ENCODE results near the gene PGAM5.
"Not testable (repeated sequence)": the region's sequence is repeated elsewhere in the genome, so short reads cannot be mapped to it uniquely, and the experiment has no call there.

Gene PGAM5

GRCh38 chr12:132689227-132689626, 21.4 kb upstream of the PGAM5 start:
- no peak for DNase-seq

GRCh38 chr12:132690112-132690511, 20.5 kb upstream of the PGAM5 start:
- DNase-seq: no peak

GRCh38 chr12:132692030-132692429, 18.6 kb upstream of the PGAM5 start:
- DNase-seq: not testable (repeated sequence)

- DNase-seq: not testable (repeated sequence)
These were observed 15.8 kb upstream of the PGAM5 start for GRCh38 chr12:132694888-132695287.

- no peak for DNase-seq
These were observed 15.2 kb upstream of the PGAM5 start for GRCh38 chr12:132695431-132695830.

GRCh38 chr12:132698341-132698740, 12.3 kb upstream of the PGAM5 start:
- no peak for DNase-seq

GRCh38 chr12:132700212-132700822, 10.3 kb upstream of the PGAM5 start:
- DNase-seq: no peak

GRCh38 chr12:132702640-132703039, 8.0 kb upstream of the PGAM5 start:
- no peak for DNase-seq

- DNase-seq: no peak
These were observed 7.0 kb upstream of the PGAM5 start for GRCh38 chr12:132703641-132704040.

GRCh38 chr12:132707241-132707640, 3.4 kb upstream of the PGAM5 start:
- DNase-seq: no peak

- no peak for DNase-seq
These were observed 2.5 kb upstream of the PGAM5 start for GRCh38 chr12:132708150-132708549.

- no peak for DNase-seq
These were observed 618 bp upstream of the PGAM5 start for GRCh38 chr12:132710043-132710404.

- no peak for DNase-seq
These were observed 620 bp downstream of the PGAM5 start for GRCh38 chr12:132711080-132711843.

- no peak for DNase-seq
These were observed 2.5 kb downstream of the PGAM5 start for GRCh38 chr12:132713123-132713522.

- no peak for DNase-seq
These were observed 5.2 kb downstream of the PGAM5 start for GRCh38 chr12:132715874-132716273.

- no peak for DNase-seq
These were observed 5.7 kb downstream of the PGAM5 start for GRCh38 chr12:132716356-132716755.

- DNase-seq: no peak
These were observed 6.4 kb downstream of the PGAM5 start for GRCh38 chr12:132717011-132717410.

GRCh38 chr12:132717531-132718387, 7.1 kb downstream of the PGAM5 start:
- no peak for DNase-seq

GRCh38 chr12:132718644-132719043, 8.0 kb downstream of the PGAM5 start:
- DNase-seq: no peak

- DNase-seq: no peak
These were observed 8.7 kb downstream of the PGAM5 start for GRCh38 chr12:132719141-132719953.

GRCh38 chr12:132719954-132720324, 9.3 kb downstream of the PGAM5 start:
- no peak for DNase-seq

GRCh38 chr12:132720606-132721345, 10.1 kb downstream of the PGAM5 start:
- no peak for DNase-seq

All from stimulated activated CD4-positive, alpha-beta T cell treated with anti-CD3 and anti-CD28 coated beads, Interleukin-2, amount 100 ng/mL, for 48 hours (primary cell).